GM12892 (cell line): ENCODE data around the gene PKP2.

Source experiments
- POLR2A ChIP-seq: IDR thresholded peaks from 2 replicates; pipeline ENCODE4 v1.6.1; 2011; ENCODE audit warnings: low read depth, low read length, control low read depth
- POLR2AphosphoS5 ChIP-seq: IDR thresholded peaks from 2 replicates; pipeline ENCODE4 v1.6.1; 2011; ENCODE audit warnings: low read depth, low read length, control low read depth
- TAF1 ChIP-seq: IDR thresholded peaks from 2 replicates; pipeline ENCODE4 v1.6.1; 2011; ENCODE audit warnings: low read depth, mild to moderate bottlenecking, control low read depth, low read length, borderline replicate concordance

- TF ChIP-seq POLR2AphosphoS5: no peak
- no peak for TF ChIP-seq POLR2A
- no peak for TF ChIP-seq TAF1
These were observed 92.3 kb downstream of the PKP2 start for GRCh38 chr12:32804301-32804700.
